NT2/D1 (cell line): ENCODE data around the gene FRK.
"Not testable (repeated sequence)": the region's sequence is repeated elsewhere in the genome, so short reads cannot be mapped to it uniquely, and the experiment has no call there.

Source experiments
- DNase-seq: peaks from one replicate; pipeline ENCODE4 v3.0.0-alpha.2; 2011; ENCODE audit warnings: low read depth, low spot score
- H3K27me3 ChIP-seq: 2 replicates; pipeline ENCODE4 v1.6.0; 2011; ENCODE audit warnings: mild to moderate bottlenecking; ENCODE audit not compliant: insufficient read length, insufficient read depth
- H3K36me3 ChIP-seq: 2 replicates; pipeline ENCODE4 v1.6.1; 2011; ENCODE audit warnings: mild to moderate bottlenecking, low read length, mixed read lengths; ENCODE audit not compliant: insufficient read depth, insufficient read length
- H3K4me1 ChIP-seq: 2 replicates; pipeline ENCODE4 v1.5.1; 2011; ENCODE audit not compliant: insufficient read depth, insufficient read length
- H3K4me3 ChIP-seq: 2 replicates; pipeline ENCODE4 v1.5.1; 2011; ENCODE audit warnings: low read depth; ENCODE audit not compliant: insufficient read length
- H3K9ac ChIP-seq: 2 replicates; pipeline ENCODE4 v1.6.0; 2011; ENCODE audit warnings: low read depth; ENCODE audit not compliant: insufficient read length
- H3K9me3 ChIP-seq: 2 replicates; pipeline ENCODE4 v1.5.1; 2011; ENCODE audit warnings: mild to moderate bottlenecking, low read length; ENCODE audit not compliant: insufficient read depth
- SUZ12 ChIP-seq: IDR thresholded peaks from 2 replicates; pipeline ENCODE4 v1.6.1; 2011; ENCODE audit not compliant: insufficient read length, insufficient read depth; ENCODE audit errors: extremely low read depth
- YY1 ChIP-seq: IDR thresholded peaks from 2 replicates; pipeline ENCODE4 v1.6.1; 2011; ENCODE audit not compliant: insufficient read length, insufficient read depth
- ZNF274 ChIP-seq: IDR thresholded peaks from 2 replicates; pipeline ENCODE4 v1.6.1; 2011; ENCODE audit warnings: mild to moderate bottlenecking, low read depth, low read length

Gene FRK

GRCh38 chr6:115935361-115935760, 125.3 kb downstream of the FRK start:
- Histone ChIP-seq H3K4me3 (no peak overlapping the region), H3K36me3 (no peaks in the 10 kb centered on the region), H3K4me1 (no peaks in the 10 kb centered on the region), H3K9me3 (no peaks in the 10 kb centered on the region), H3K27me3 (no peaks in the 10 kb centered on the region), H3K9ac (no peak overlapping the region)
- TF ChIP-seq SUZ12 (no peak), ZNF274 (no peak), YY1 (no peak)
- no peak for DNase-seq

GRCh38 chr6:115934829-115935228, 125.9 kb downstream of the FRK start:
- Histone ChIP-seq H3K9me3 (no peaks in the 10 kb centered on the region), H3K27me3 (no peaks in the 10 kb centered on the region), H3K4me1 (no peaks in the 10 kb centered on the region), H3K9ac (no peak overlapping the region), H3K36me3 (no peaks in the 10 kb centered on the region), H3K4me3 (no peak overlapping the region)
- TF ChIP-seq ZNF274 (no peak), SUZ12 (no peak), YY1 (no peak)
- DNase-seq = no peak

- H3K4me1 ChIP-seq = no peaks in the 10 kb centered on the region
- TF ChIP-seq SUZ12 = no peak
- TF ChIP-seq ZNF274 = no peak
- TF ChIP-seq YY1 = no peak
Observed at GRCh38 chr6:115934145-115934544, 126.5 kb downstream of the FRK start.

GRCh38 chr6:115932481-115932880, 128.2 kb downstream of the FRK start:
- Histone ChIP-seq H3K4me3 (no peak overlapping the region), H3K9me3 (no peaks in the 10 kb centered on the region; the same call in 1 of the 2 replicates), H3K27me3 (no peaks in the 10 kb centered on the region), H3K9ac (no peak overlapping the region), H3K36me3 (no peaks in the 10 kb centered on the region), H3K4me1 (no peaks in the 10 kb centered on the region)
- TF ChIP-seq ZNF274 = no peak
- TF ChIP-seq SUZ12 = no peak
- TF ChIP-seq YY1 = no peak
- no peak for DNase-seq

More at GRCh38 chr6:115934145-115934544, 126.5 kb downstream of the FRK start:
- no peak for DNase-seq
- Histone ChIP-seq H3K9me3 (no peaks in the 10 kb centered on the region), H3K27me3 (no peaks in the 10 kb centered on the region), H3K36me3 (no peaks in the 10 kb centered on the region), H3K9ac (no peak overlapping the region), H3K4me3 (no peak overlapping the region)

GRCh38 chr6:115928000-115928399, 132.7 kb downstream of the FRK start:
- H3K9me3 ChIP-seq, DNase-seq, H3K4me3 ChIP-seq, H3K36me3 ChIP-seq, H3K4me1 ChIP-seq, H3K27me3 ChIP-seq, H3K9ac ChIP-seq: not testable (repeated sequence)

- Histone ChIP-seq H3K36me3 (no peaks in the 10 kb centered on the region), H3K4me3 (no peak overlapping the region), H3K27me3 (no peaks in the 10 kb centered on the region), H3K4me1 (no peaks in the 10 kb centered on the region), H3K9me3 (no peaks in the 10 kb centered on the region; the same call in 1 of the 2 replicates), H3K9ac (no peak overlapping the region)
- TF ChIP-seq SUZ12 = no peak
- TF ChIP-seq ZNF274 = no peak
- TF ChIP-seq YY1 = no peak
- DNase-seq = no peak
Observed at GRCh38 chr6:115922971-115923370, 137.7 kb downstream of the FRK start.

GRCh38 chr6:115914098-115914497, 146.6 kb downstream of the FRK start:
- Histone ChIP-seq H3K9ac (no peak overlapping the region), H3K36me3 (no peaks in the 10 kb centered on the region), H3K9me3 (no peaks in the 10 kb centered on the region), H3K4me3 (no peak overlapping the region), H3K27me3 (no peaks in the 10 kb centered on the region), H3K4me1 (no peaks in the 10 kb centered on the region)
- TF ChIP-seq SUZ12 = no peak
- no peak for TF ChIP-seq ZNF274
- no peak for TF ChIP-seq YY1
- no peak for DNase-seq
